Activated CD4-positive, alpha-beta memory T cell treated with anti-CD3 and anti-CD28 coated beads for 36 hours (primary cell): ENCODE data around the gene RAD51B. TPM values are rescaled to one million over a fixed set of nuclear protein-coding genes. Genes with fewer than 3 reads are reported as not detected.

ENCODE experiments used
- CTCF ChIA-PET: fragments of 350-600 bp; sonication (Branson Sonifier 250); formaldehyde crosslinking; loops from one replicate; lab custom pipeline; 2021; ENCODE audit warnings: antibody characterized with exemption, inconsistent platforms; lab: Charles Lee
- POLR2A ChIA-PET: fragments of 350-600 bp; sonication (Branson Sonifier 250); formaldehyde crosslinking; loops from one replicate; lab custom pipeline; 2021; ENCODE audit warnings: antibody characterized with exemption; lab: Charles Lee
- DNase-seq: peaks from one replicate; pipeline ENCODE4 v3.0.0-alpha.2; 2020
- H3K27ac Mint-ChIP-seq: one replicate; pipeline ENCODE4 v1.8.0; 2021; ENCODE audit warnings: mixed read lengths
- H3K27me3 Mint-ChIP-seq: one replicate; pipeline ENCODE4 v1.8.0; 2021; ENCODE audit warnings: mixed read lengths
- H3K36me3 Mint-ChIP-seq: one replicate; pipeline ENCODE4 v1.8.0; 2021; ENCODE audit warnings: mixed read lengths
- H3K4me1 Mint-ChIP-seq: one replicate; pipeline ENCODE4 v1.8.0; 2021; ENCODE audit warnings: low read depth, mixed read lengths
- H3K4me3 Mint-ChIP-seq: one replicate; pipeline ENCODE4 v1.8.0; 2021; ENCODE audit warnings: mild to moderate bottlenecking, mixed read lengths
- H3K9me3 Mint-ChIP-seq: one replicate; pipeline ENCODE4 v1.8.0; 2021; ENCODE audit warnings: mixed read lengths
- intact Hi-C: fragments of 100-400 bp; cut with micrococcal nuclease; formaldehyde crosslinking; loops from one replicate; pipeline ENCODE4 v1.15.1; 2023
- total RNA-seq, 2 experiments: library from RNA; stranded (reverse); gene quantifications; one replicate each; pipeline ENCODE4 v1.2.3, GENCODE V29; 2021

The RAD51B gene
- 10 to 100 TPM; 32.3 to 34.3 TPM for total RNA-seq

DNA sequence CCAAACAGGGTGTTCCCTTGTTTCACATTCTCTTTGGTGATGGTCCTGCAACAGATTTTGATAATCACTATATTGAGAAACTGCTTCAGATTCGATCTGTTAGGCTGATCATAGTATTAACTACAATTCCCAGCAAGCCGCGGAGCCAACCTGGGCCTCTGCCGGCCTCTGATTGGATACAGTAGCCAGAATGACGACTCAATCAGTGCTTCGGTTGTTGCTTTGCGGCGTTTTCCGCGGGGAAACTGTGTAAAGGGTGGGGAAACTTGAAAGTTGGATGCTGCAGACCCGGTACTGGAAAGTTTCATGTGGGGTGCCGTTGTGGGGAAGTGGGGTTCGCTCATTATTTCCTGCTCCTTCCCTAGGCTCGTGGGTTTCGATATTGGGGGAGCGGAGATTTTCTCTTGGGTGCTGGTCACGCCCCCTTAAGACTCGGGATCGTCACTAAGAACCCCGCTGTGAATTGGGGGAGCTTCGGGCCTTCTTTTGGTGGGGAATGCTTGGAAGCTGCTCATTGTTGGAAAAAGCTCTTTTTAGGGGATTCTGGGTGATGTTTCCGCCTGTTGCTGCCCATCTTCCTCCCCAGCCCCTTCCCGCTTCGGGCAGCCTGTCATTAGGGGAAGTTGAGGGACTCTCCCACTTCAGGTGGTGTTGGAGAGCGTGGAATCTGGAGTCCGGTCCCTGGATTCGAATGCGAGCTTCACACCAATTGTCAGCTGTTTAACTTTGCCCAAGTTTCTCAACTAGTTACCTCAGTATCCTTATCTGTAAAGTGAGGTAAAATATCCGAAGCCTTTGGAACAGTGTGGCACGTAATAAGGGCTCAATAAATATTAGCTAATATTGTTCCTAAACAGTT is at the start of gene RAD51B:
RAD51B (plus strand) TSS at position 217 of the 859 bp plus-strand sequence.
- intact Hi-C loops, result loop anchor here (2.0 to 10.0 kb wide), 7 partner anchors 201 to 1312 kb away; partner anchors contain the start of genes ARG2, EIF2S1, GPHN and PIGH
- ChIA-PET CTCF (no interaction called here), POLR2A (interaction anchor here (1.8 kb wide), 1 partner anchor 976 kb away, joined by 4 read pairs; no protein-coding TSS in a partner anchor)
- H3K4me3 Mint-ChIP-seq, result peak within 1 kb of the TSS; percentile 100
- no peaks in the 10 kb centered on the region for H3K9me3 Mint-ChIP-seq
- peaks cover 42% of the 10 kb centered on the region for H3K4me1 Mint-ChIP-seq
- no peaks in the 10 kb centered on the region for H3K36me3 Mint-ChIP-seq
- no peaks in the 10 kb centered on the region for H3K27me3 Mint-ChIP-seq
- peak within 1 kb of the TSS; percentile 96 for H3K27ac Mint-ChIP-seq
- DNase-seq, result peak; percentile 92

DNA sequence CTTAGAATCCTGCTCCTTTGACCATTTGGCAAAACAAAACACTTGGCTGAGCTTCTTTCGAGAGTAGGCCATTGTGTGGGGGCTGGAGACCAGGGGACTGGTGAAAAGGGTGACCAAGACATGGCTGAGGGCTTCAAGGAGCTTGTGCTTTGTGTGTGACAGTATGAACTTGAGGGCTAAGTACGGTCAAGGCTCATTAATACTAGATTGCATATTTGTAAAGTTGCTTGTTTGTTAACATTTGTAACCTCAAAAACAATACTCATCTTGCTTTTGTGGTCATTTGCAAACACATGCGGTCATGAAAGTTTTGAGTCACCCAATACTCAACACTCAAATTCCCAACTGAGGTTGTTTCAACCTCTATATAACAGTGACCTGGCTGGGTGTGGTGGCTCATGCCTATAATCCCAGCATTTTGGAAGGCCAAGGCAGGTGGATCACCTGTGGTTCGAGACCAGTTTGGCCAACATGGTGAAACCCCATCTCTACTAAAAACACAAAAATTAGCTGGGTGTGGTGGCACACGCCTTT is 45.7 kb upstream of the RAD51B start:
- no peak overlapping the region for H3K4me3 Mint-ChIP-seq
- POLR2A ChIA-PET, result no interaction called here
- CTCF ChIA-PET, result no interaction called here
- DNase-seq, result no peak
- no peaks in the 10 kb centered on the region for H3K27me3 Mint-ChIP-seq
- H3K36me3 Mint-ChIP-seq, result peaks cover 44% of the 10 kb centered on the region
- H3K4me1 Mint-ChIP-seq, result no peaks in the 10 kb centered on the region
- H3K9me3 Mint-ChIP-seq, result no peaks in the 10 kb centered on the region
- intact Hi-C loops, result no loop called here
- no peak overlapping the region for H3K27ac Mint-ChIP-seq

DNA sequence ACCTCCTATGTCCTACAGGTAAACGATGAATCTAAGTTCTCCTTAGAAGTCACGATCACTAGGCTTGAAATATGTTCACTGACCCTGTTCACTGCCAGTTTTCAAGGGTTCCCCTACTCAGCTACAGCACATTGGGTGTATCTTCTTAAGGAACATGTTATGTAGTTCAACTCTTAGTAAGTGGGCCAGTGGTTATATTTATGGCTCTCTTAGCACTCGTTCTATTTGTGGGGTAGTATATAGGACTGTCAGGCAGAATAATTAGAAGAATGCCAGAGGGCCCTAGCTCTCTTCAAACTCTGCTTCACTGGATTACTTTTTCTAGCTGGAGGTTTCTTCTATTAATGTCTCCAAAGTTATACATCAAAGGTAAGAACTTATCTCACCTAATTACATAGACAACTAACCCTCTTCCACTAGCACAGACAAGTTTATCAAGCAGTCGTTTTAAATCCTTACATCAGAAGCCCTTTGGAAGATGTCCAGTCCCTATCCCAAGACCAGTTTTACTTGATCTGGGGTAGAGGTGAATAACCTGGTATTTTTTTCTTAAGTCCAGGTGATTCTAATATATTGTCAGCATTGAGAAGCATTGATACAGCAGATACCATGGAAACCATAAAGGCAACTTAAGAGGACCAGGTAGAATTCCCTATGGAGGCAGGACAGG is 42.8 kb upstream of the RAD51B start:
- peaks cover 38% of the 10 kb centered on the region for H3K36me3 Mint-ChIP-seq
- CTCF ChIA-PET, result interaction anchor here (0.6 kb wide), 1 partner anchor 28 kb away, joined by 3 read pairs; no protein-coding TSS in a partner anchor

DNA sequence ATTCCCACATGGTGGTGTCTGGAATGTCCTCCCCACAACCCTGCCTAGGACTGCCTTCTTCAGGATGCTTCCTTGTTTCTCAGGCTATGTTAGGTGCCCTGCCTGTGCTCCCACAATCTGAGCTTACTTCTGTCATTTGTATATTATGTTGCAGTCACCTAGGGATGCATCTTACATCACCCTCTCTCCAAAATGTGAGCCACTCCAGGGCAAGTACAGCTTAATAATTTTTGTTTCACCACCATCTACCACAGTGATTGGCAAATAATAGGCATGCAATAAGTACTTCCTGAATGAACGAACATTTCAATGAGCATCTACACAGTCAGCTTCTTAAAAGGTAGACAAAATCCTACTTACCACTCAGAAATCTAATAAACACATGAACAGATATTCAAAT is 40.8 kb upstream of the RAD51B start:
- H3K4me3 Mint-ChIP-seq, result no peak overlapping the region
- H3K27ac Mint-ChIP-seq, result no peak overlapping the region
- no peaks in the 10 kb centered on the region for H3K27me3 Mint-ChIP-seq
- no peak for DNase-seq
- H3K4me1 Mint-ChIP-seq, result no peaks in the 10 kb centered on the region
- intact Hi-C loops, result no loop called here
- CTCF ChIA-PET, result no interaction called here
- no peaks in the 10 kb centered on the region for H3K9me3 Mint-ChIP-seq
- POLR2A ChIA-PET, result no interaction called here
- H3K36me3 Mint-ChIP-seq, result peaks cover 35% of the 10 kb centered on the region

More for the DNA sequence above, 42.8 kb upstream of the RAD51B start:
- DNase-seq, result no peak
- Mint-ChIP-seq H3K27me3 (no peaks in the 10 kb centered on the region), H3K4me3 (no peak overlapping the region), H3K9me3 (no peaks in the 10 kb centered on the region), H3K4me1 (no peaks in the 10 kb centered on the region), H3K27ac (no peak overlapping the region)
- POLR2A ChIA-PET, result no interaction called here
- intact Hi-C loops, result no loop called here

DNA sequence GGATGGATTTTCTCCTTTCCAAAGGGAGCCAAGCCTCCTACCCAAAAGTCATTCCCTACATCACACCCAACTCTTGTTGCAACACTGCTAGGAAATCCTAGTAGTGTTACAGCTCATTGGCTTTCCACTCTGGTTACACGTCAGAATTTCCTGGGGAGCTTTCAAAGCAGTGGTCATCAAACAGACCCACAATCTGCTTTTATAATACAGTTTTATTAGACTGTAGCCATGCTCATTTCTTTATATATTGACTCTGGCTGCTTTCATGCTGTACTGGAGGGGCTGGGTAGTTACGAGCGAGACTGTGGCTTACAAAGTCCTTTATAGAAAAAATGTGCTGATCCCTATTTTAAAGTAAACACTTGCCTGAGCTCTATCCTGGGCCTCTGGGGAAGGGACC is 37.5 kb upstream of the RAD51B start:
- H3K27ac Mint-ChIP-seq, result no peak overlapping the region
- H3K27me3 Mint-ChIP-seq, result no peaks in the 10 kb centered on the region
- intact Hi-C loops, result no loop called here
- no peak for DNase-seq
- H3K36me3 Mint-ChIP-seq, result peaks cover 44% of the 10 kb centered on the region
- no peak overlapping the region for H3K4me3 Mint-ChIP-seq
- H3K9me3 Mint-ChIP-seq, result no peaks in the 10 kb centered on the region
- POLR2A ChIA-PET, result interaction anchor here (0.9 kb wide), 1 partner anchor 9 kb away, joined by 3 read pairs; no protein-coding TSS in a partner anchor
- no peaks in the 10 kb centered on the region for H3K4me1 Mint-ChIP-seq
- CTCF ChIA-PET, result no interaction called here

DNA sequence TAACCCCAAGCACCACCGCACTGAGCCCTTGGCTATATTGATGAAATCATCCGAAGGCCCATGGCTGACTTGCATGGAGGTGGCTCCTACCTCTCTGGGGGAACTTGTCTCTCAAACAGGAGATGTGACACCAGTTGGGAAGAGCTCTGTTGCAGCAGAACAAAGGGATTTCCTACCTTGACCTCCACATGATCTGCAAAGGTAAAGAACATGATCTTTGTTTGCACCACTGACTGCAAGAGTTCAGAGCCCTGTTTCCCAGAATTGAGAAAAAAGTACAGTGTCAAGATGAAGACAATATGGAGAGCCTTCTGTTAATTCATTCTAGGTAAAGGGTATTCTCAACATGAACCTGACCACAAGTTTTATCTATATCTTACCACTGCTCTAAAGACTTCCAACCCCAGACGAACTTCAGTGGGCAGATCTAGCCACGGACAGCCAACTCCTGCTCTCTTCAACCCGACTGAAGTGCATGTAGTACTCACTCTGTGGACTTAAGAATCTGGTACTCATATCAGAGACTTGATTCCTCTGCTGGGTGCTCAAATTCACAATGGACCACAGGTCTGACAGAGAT is 35.2 kb upstream of the RAD51B start:
- H3K27ac Mint-ChIP-seq, result no peak overlapping the region
- ChIA-PET POLR2A (no interaction called here), CTCF (no interaction called here)
- intact Hi-C loops, result no loop called here
- H3K27me3 Mint-ChIP-seq, result no peaks in the 10 kb centered on the region
- H3K9me3 Mint-ChIP-seq, result no peaks in the 10 kb centered on the region
- H3K36me3 Mint-ChIP-seq, result peaks cover 45% of the 10 kb centered on the region
- DNase-seq, result no peak
- H3K4me1 Mint-ChIP-seq, result no peaks in the 10 kb centered on the region
- no peak overlapping the region for H3K4me3 Mint-ChIP-seq

DNA sequence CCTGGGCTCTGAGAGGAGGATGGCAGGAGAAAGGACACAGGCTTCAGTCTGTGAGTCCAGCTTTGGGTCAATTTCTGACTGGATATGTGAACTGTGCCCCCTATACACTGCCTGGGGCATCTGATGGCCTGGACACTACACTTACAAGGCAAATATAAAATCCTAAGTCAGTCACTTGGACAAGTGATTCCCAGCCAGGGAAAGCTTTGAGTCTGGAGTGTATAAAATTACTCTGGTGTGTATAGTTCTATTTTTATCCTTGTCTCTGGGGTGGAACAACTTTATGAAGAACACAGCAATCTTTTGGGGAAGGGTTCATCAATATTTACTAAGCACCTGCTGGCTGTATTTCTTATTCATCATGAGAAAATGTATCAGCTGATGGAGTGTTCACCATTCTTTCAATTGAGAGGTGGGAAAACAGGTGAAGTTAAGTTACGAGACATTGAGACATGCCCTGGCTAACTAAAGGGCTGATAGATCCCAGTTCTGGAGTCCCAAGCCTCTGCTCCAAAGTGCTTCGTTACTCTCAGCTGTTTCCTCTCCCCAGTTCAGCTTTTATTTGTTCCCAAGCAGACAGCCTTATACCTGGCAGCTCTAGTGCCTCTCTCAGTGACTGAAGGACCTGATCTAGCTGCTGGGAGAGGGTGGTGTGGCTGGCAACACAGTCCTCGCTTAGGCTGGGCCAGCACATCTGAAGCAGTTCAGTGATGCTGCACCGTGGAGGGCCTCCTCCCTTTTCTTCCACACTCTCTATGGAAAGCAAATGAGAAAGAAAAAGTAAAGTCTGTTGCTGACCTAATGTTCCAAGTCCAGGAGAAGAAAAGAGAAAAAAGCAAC is 34.1 kb upstream of the RAD51B start:
- ChIA-PET POLR2A (no interaction called here), CTCF (no interaction called here)
- no peaks in the 10 kb centered on the region for H3K9me3 Mint-ChIP-seq
- H3K4me3 Mint-ChIP-seq, result no peak overlapping the region
- H3K27ac Mint-ChIP-seq, result no peak overlapping the region
- DNase-seq, result no peak
- no peaks in the 10 kb centered on the region for H3K4me1 Mint-ChIP-seq
- intact Hi-C loops, result no loop called here
- peaks cover 52% of the 10 kb centered on the region for H3K36me3 Mint-ChIP-seq
- H3K27me3 Mint-ChIP-seq, result no peaks in the 10 kb centered on the region

DNA sequence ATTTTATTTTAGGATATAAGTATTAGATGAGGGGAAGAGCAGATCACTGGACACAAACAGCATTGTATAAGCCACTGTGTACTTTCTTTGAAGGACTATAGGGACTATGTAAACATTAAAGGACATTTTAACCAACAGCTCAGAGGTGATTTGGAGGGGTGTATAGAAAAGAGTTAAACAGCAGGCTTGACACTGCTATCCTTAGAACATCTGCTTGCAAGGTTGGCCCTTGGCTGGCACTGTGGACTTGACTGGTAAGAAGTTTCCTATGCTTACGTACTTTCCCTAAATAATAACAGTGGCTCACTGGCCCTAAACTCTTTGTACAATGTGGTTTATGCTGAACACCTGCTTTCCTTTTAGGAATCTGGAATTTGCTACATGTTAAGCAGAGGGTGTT is 31.9 kb upstream of the RAD51B start:
- no peak for DNase-seq
- Mint-ChIP-seq H3K4me3 (no peak overlapping the region), H3K27ac (no peak overlapping the region), H3K4me1 (no peaks in the 10 kb centered on the region), H3K9me3 (no peaks in the 10 kb centered on the region), H3K36me3 (peaks cover 46% of the 10 kb centered on the region), H3K27me3 (no peaks in the 10 kb centered on the region)
- intact Hi-C loops, result no loop called here
- ChIA-PET CTCF (no interaction called here), POLR2A (no interaction called here)

DNA sequence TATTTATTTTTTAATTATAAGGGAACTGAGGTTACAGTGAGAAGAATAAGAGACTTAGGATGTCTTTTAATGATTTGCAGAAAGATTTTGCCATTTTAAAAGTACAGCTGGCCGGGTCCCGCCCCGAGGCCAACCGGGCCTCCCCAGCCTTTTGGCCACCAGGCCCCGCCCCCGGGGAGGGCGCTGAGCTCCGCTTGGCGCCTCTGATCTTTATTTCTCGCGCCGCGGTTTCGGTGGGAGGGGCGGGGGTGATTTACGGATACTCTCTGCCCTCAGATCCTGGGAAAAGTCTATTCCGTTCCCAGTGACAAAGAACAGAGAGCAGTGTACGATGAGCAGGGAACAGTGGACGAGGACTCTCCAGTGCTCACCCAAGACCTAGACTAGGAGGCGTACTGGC is 20.8 kb upstream of the RAD51B start:
- no peak overlapping the region for H3K4me3 Mint-ChIP-seq
- no peaks in the 10 kb centered on the region for H3K4me1 Mint-ChIP-seq
- H3K27ac Mint-ChIP-seq, result no peak overlapping the region
- intact Hi-C loops, result no loop called here
- DNase-seq, result no peak
- no peaks in the 10 kb centered on the region for H3K27me3 Mint-ChIP-seq
- ChIA-PET CTCF (no interaction called here), POLR2A (no interaction called here)
- H3K36me3 Mint-ChIP-seq, result peaks cover 30% of the 10 kb centered on the region
- no peaks in the 10 kb centered on the region for H3K9me3 Mint-ChIP-seq

DNA sequence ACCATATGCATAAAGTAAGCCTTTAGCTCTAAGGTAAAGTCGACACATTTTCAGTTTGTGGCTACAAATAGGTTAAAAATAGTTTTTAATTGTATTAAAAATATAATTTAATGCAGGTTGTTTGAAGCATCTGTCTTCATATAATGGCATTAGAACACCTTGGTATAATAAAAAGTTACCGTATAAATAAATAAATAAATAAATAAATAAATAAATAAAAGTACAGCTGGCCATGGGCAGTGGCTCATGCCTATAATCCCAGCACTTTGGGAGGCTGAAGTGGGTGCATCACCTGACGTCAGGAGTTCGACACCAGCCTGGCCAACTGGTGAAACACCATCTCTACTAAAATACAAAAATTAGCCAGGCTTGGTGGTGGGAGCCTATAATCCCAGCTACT is 18.8 kb upstream of the RAD51B start:
- Mint-ChIP-seq H3K9me3 (no peaks in the 10 kb centered on the region), H3K27ac (no peak overlapping the region), H3K36me3 (peaks cover 32% of the 10 kb centered on the region), H3K27me3 (no peaks in the 10 kb centered on the region), H3K4me1 (no peaks in the 10 kb centered on the region), H3K4me3 (no peak overlapping the region)
- intact Hi-C loops, result no loop called here
- POLR2A ChIA-PET, result no interaction called here
- CTCF ChIA-PET, result no interaction called here
- DNase-seq, result no peak

DNA sequence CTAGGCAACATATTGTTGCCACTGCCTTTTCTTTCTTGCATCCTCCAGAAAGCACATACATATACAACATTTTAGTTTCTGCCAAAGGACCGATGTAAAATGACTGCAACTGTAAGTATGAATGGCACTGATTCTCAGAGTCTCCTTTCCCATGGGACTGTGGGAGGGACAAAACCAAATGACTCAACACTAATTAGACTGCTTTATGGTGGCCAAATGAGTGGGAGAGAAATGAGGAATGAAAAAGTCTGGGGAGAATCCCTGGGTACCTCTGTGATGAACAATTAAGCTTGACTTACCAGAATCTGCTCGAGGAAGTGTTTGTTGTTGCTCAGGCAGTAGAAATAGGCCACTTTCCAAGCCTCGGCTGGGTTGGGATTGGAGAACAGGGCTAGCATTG is 13.3 kb upstream of the RAD51B start:
- no peak overlapping the region for H3K27ac Mint-ChIP-seq
- intact Hi-C loops, result no loop called here
- peaks cover 6% of the 10 kb centered on the region for H3K4me1 Mint-ChIP-seq
- H3K36me3 Mint-ChIP-seq, result peaks cover 30% of the 10 kb centered on the region
- ChIA-PET POLR2A (no interaction called here), CTCF (no interaction called here)
- H3K9me3 Mint-ChIP-seq, result no peaks in the 10 kb centered on the region
- DNase-seq, result no peak
- no peak overlapping the region for H3K4me3 Mint-ChIP-seq
- H3K27me3 Mint-ChIP-seq, result no peaks in the 10 kb centered on the region
